Vagina (tissue), 2 donors: ENCODE data around the gene CCDC112. TPM values are rescaled to one million over a fixed set of nuclear protein-coding genes. Genes with fewer than 3 reads are reported as not detected.
"Not testable (repeated sequence)": the region's sequence is repeated elsewhere in the genome, so short reads cannot be mapped to it uniquely, and the experiment has no call there.

ENCODE experiments used
- DNase-seq, 2 donors: peaks; one replicate each; pipeline ENCODE4 v3.0.0-alpha.2; 2017; ENCODE audit errors: extremely low spot score in 2 of 2
- H3K27ac ChIP-seq: fragments of 200-600 bp; sonication (generic); one replicate; pipeline ENCODE4 v1.5.1; 2019
- H3K27me3 ChIP-seq: fragments of 200-600 bp; sonication (generic); one replicate; pipeline ENCODE4 v1.5.1; 2019
- H3K36me3 ChIP-seq, 2 donors: fragments of 200-600 bp; sonication (generic); one replicate each; pipeline ENCODE4 v1.5.1; 2017 to 2019
- H3K4me1 ChIP-seq: fragments of 200-600 bp; sonication (generic); one replicate; pipeline ENCODE4 v1.5.1; 2019
- H3K4me3 ChIP-seq, 2 donors: fragments of 200-600 bp; sonication (generic); 1 replicate in 1 of 2; 2 replicates in 1 of 2; pipeline ENCODE4 v1.5.1; 2016 to 2019
- H3K9me3 ChIP-seq: fragments of 200-600 bp; sonication (generic); one replicate; pipeline ENCODE4 v1.5.1; 2019
- POLR2A ChIP-seq, 2 donors: fragments of 450-650 bp; IDR thresholded peaks; one replicate each; pipeline ENCODE4 v1.6.1; 2017; ENCODE audit warnings: antibody characterized with exemption in 2 of 2, mild to moderate bottlenecking in 2 of 2, moderate library complexity in 2 of 2
- POLR2AphosphoS5 ChIP-seq, 2 donors: sonication (generic); formaldehyde crosslinking; IDR thresholded peaks; one replicate each; pipeline ENCODE4 v1.9.0; 2017; ENCODE audit warnings: antibody characterized with exemption in 2 of 2, mild to moderate bottlenecking in 2 of 2, low read depth in 1 of 2; ENCODE audit not compliant: insufficient read depth in 1 of 2
- intact Hi-C: fragments of 100-400 bp; cut with DNase I; formaldehyde crosslinking; loops from one replicate; pipeline ENCODE4 v1.15.1; 2023
- total RNA-seq: library from RNA; depleted of rRNA; stranded (reverse); fragments of >200 nt; gene quantifications from one replicate; pipeline ENCODE4 v1.2.3, GENCODE V29; 2016
- TF ChIP-seq, protein P1 (sequence below), 3 experiments: fragments of 450-650 bp in 2 of 3; fragments of 200-600 bp in 1 of 3; sonication (generic) in 1 of 3; IDR thresholded peaks; one replicate each; pipeline ENCODE4 v1.5.1; 2017 to 2019; ENCODE audit warnings: antibody characterized with exemption in 3 of 3, mild to moderate bottlenecking in 2 of 3, moderate library complexity in 2 of 3

The CCDC112 gene
- total RNA-seq, 1 donor from 2014 or later = 7.9 TPM

DNA sequence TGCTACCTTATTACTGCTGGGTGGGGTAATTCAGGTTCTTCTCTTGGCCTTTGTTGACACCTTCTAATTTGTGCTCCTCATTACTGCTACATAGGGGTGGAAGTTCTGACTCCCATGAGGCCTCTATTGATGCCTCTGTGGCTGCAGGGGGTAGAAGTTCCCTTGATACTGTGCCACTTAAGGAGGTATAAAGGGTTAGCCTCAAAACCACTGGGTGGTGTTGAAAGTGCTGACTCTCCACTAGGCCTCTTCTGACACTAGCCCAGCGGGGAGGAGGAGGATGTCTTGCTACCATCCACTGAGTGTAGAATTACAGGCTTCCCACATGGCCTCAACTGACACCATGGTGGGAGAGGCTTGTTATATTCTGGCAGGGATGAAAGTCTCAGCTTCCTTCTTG is 36.7 kb upstream of the CCDC112 start:
- H3K9me3 ChIP-seq = no peaks in the 10 kb centered on the region
- H3K4me3 ChIP-seq = no peak overlapping the region
- DNase-seq = no peak
- no peak overlapping the region for H3K27ac ChIP-seq
- TF ChIP-seq POLR2AphosphoS5 (IDR thresholded peaks at IDR 0.05; ENCODE audit: insufficient read depth in 1 of 2, low read depth in 1 of 2) = no peak
- no peaks in the 10 kb centered on the region for H3K36me3 ChIP-seq
- H3K27me3 ChIP-seq = no peaks in the 10 kb centered on the region
- intact Hi-C loops = no loop called here
- no peaks in the 10 kb centered on the region for H3K4me1 ChIP-seq

DNA sequence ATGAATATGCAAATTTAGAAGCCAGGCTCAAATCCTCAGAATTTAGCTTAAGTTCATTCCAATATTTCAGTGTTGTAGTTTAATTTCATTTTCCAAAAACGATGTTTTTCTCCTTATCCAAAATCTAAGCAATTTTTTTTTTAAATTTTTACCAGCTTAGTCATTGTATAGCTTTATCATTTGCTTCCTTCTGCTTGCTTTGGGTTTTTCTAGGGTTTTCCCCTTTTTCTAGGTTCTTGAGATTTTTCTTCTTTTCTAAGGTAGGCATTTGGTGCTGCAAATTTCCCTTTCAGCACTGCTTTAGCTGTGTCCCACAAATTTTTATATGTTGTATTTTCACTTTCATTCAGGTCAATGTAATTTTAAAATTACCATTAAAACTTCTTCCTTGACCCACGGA is 34.4 kb upstream of the CCDC112 start:
- no peak overlapping the region for H3K4me3 ChIP-seq
- no peak for DNase-seq
- H3K4me1 ChIP-seq = no peaks in the 10 kb centered on the region
- no peaks in the 10 kb centered on the region for H3K9me3 ChIP-seq
- no peak for TF ChIP-seq POLR2A (IDR thresholded peaks at IDR 0.05)
- no peak for TF ChIP-seq POLR2AphosphoS5 (IDR thresholded peaks at IDR 0.05; ENCODE audit: insufficient read depth in 1 of 2, low read depth in 1 of 2)
- TF ChIP-seq, protein P1, sequence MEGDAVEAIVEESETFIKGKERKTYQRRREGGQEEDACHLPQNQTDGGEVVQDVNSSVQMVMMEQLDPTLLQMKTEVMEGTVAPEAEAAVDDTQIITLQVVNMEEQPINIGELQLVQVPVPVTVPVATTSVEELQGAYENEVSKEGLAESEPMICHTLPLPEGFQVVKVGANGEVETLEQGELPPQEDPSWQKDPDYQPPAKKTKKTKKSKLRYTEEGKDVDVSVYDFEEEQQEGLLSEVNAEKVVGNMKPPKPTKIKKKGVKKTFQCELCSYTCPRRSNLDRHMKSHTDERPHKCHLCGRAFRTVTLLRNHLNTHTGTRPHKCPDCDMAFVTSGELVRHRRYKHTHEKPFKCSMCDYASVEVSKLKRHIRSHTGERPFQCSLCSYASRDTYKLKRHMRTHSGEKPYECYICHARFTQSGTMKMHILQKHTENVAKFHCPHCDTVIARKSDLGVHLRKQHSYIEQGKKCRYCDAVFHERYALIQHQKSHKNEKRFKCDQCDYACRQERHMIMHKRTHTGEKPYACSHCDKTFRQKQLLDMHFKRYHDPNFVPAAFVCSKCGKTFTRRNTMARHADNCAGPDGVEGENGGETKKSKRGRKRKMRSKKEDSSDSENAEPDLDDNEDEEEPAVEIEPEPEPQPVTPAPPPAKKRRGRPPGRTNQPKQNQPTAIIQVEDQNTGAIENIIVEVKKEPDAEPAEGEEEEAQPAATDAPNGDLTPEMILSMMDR (IDR thresholded peaks at IDR 0.05) = no peak
- no peaks in the 10 kb centered on the region for H3K27me3 ChIP-seq
- intact Hi-C loops = no loop called here
- H3K27ac ChIP-seq = no peak overlapping the region
- H3K36me3 ChIP-seq = no peaks in the 10 kb centered on the region

DNA sequence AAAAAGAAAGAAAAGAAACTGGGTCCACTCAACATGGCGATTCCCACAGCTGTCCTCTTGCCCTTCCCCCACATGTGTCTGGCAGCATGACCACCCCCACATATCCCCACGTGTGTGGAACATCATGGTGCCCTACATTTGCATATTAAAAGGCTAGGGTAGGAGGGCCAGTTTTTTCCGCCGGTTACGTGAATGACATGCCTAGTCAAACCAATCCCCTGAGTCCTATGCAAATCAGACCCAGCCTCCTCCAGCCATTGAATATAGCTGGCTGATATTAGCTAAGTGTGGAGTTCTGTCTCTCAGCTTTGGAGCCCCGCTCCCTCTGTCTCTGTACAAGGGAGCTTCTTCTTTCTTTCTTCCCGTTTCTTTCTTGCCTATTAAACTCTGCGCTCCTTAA is 33.0 kb upstream of the CCDC112 start:
- TF ChIP-seq, protein P1 (IDR thresholded peaks at IDR 0.05) = no peak
- TF ChIP-seq POLR2AphosphoS5 (IDR thresholded peaks at IDR 0.05; ENCODE audit: insufficient read depth in 1 of 2, low read depth in 1 of 2) = no peak
- TF ChIP-seq POLR2A (IDR thresholded peaks at IDR 0.05) = no peak
- H3K4me3 ChIP-seq = no peak overlapping the region
- peaks cover 8% of the 10 kb centered on the region for H3K4me1 ChIP-seq
- H3K27me3 ChIP-seq = no peaks in the 10 kb centered on the region
- intact Hi-C loops = no loop called here
- H3K36me3 ChIP-seq = no peaks in the 10 kb centered on the region
- H3K9me3 ChIP-seq = no peaks in the 10 kb centered on the region
- no peak for DNase-seq
- no peak overlapping the region for H3K27ac ChIP-seq

DNA sequence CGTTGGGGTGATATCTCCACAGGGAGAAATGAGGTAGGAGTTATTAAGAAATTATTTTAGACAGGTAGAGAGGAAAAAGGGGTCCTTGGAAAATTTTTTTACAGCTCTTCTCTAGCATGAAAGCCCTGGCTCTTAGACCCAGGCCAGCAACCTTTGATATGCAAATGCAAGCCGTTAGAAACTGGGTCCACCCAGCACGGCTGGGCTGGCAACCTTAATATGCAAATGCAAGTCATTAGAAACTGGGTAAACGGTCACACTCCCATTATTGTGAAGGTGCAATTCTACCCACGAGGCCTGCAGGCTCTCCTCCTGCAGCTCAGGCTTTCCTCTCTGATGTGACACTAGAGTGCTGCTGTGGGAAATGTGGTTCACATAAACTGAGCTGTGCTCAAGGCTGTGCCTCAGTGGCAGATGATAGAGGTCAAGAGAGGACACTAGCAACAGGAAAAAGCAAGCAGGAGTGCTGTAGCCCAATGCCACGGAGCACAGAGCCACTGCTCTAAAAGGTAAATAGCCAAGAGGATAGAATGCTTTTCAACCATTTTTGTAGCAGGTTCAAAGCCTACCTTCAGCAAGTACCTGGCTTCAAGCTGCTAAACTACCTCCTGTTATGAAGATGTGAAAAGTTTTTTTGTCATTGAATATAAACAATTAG is 32.3 kb upstream of the CCDC112 start:
- H3K9me3 ChIP-seq, H3K27ac ChIP-seq, intact Hi-C loops, H3K36me3 ChIP-seq, DNase-seq, H3K27me3 ChIP-seq, H3K4me3 ChIP-seq: not testable (repeated sequence)
- H3K4me1 ChIP-seq = peaks cover 12% of the 10 kb centered on the region

DNA sequence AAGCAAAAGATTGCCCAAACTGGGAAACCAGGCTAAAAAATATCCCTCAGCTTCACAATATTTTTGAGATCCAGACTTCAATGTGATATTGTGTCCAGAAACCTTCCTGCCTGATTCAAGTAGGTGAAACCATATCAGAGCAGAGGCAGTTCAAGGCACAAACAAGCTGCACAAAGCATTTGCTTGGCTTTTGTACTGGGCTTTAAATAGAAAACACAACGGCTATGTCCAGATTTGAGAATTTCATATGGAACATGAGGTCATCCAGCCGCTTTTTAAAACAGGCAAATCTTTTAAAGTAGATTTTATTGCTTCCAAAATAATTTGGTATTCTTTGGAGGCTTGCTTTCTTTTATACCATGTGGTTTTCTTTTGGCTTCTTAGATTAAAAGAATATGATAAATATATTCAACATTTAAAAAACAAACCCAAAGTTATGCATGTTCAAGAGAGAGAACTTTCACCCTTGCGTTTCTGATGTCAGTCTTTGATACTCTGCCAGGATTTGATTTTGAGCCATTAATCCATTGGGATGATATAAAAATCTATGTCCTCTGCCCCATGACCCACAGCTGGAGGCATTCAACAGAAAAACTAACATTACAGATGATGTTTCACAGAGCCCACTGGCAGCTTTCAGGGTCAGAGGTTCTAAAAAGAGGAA is 29.0 kb upstream of the CCDC112 start:
- Histone ChIP-seq H3K4me1 (peaks cover 12% of the 10 kb centered on the region), H3K36me3 (no peaks in the 10 kb centered on the region), H3K4me3 (no peak overlapping the region), H3K9me3 (no peaks in the 10 kb centered on the region), H3K27me3 (no peaks in the 10 kb centered on the region), H3K27ac (peak overlapping the region; percentile 64)
- intact Hi-C loops = no loop called here
- TF ChIP-seq POLR2AphosphoS5 (IDR thresholded peaks at IDR 0.05; ENCODE audit: insufficient read depth in 1 of 2, low read depth in 1 of 2) (peak in 1 of 2 donors; percentile 27), POLR2A (IDR thresholded peaks at IDR 0.05) (no peak)
- TF ChIP-seq, protein P1 (IDR thresholded peaks at IDR 0.05) = no peak
- DNase-seq = no peak

DNA sequence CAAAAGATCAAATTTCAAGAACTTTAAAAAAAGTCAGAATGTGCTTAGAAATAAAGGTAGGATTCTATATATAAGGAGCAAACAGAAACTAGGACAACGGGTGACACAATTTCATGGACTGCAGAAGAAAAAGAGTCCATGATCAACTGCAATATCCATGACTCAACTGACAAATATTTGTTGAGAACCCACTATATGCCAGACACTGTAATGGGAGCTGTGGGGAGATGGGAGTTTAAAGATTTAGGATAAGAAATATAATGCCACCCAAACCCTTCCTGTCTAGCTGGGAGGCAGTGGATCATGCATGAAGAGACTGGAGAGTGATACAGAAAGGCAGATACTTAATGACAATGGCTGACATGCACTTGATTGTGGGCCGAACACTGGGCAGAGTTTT is 27.6 kb upstream of the CCDC112 start:
- DNase-seq = no peak
- TF ChIP-seq POLR2AphosphoS5 (IDR thresholded peaks at IDR 0.05; ENCODE audit: insufficient read depth in 1 of 2, low read depth in 1 of 2) (no peak), POLR2A (IDR thresholded peaks at IDR 0.05) (no peak)
- TF ChIP-seq, protein P1 (IDR thresholded peaks at IDR 0.05) = no peak
- Histone ChIP-seq H3K36me3 (no peaks in the 10 kb centered on the region), H3K27me3 (no peaks in the 10 kb centered on the region), H3K4me3 (no peak overlapping the region), H3K4me1 (peaks cover 12% of the 10 kb centered on the region), H3K9me3 (no peaks in the 10 kb centered on the region), H3K27ac (no peak overlapping the region)
- intact Hi-C loops = no loop called here
